Lower leg skin (tissue), 3 donors: ENCODE data around the gene LHX4.

Source experiments
- CTCF ChIP-seq, 3 donors: fragments of 450-650 bp; IDR thresholded peaks; one replicate each; pipeline ENCODE4 v1.5.1; 2016; ENCODE audit warnings: antibody characterized with exemption in 3 of 3, mild to moderate bottlenecking in 3 of 3, moderate library complexity in 2 of 3
- POLR2A ChIP-seq, 2 donors: fragments of 450-650 bp; IDR thresholded peaks; one replicate each; pipeline ENCODE4 v1.6.1; 2016 to 2017; ENCODE audit warnings: antibody characterized with exemption in 2 of 2, mild to moderate bottlenecking in 1 of 2, moderate library complexity in 1 of 2

GRCh38 chr1:180195916-180196315 is 34.1 kb upstream of the LHX4 start:
- TF ChIP-seq CTCF (IDR thresholded peaks at IDR 0.05) (no peak), POLR2A (IDR thresholded peaks at IDR 0.05) (no peak)
